Stimulated activated CD4-positive, alpha-beta T cell treated with anti-CD3 and anti-CD28 coated beads, Interleukin-1b, Interleukin-23, amount 100 ng/mL, for 4 hours (primary cell): ENCODE measurements around the gene TBX15.
"Not testable (repeated sequence)": the region's sequence is repeated elsewhere in the genome, so short reads cannot be mapped to it uniquely, and the experiment has no call there.

Experiments
- DNase-seq, 2 donors: peaks; one replicate each; pipeline ENCODE4 v3.0.0-alpha.2; 2020; ENCODE audit warnings: low read depth in 2 of 2

TBX15 gene

DNA sequence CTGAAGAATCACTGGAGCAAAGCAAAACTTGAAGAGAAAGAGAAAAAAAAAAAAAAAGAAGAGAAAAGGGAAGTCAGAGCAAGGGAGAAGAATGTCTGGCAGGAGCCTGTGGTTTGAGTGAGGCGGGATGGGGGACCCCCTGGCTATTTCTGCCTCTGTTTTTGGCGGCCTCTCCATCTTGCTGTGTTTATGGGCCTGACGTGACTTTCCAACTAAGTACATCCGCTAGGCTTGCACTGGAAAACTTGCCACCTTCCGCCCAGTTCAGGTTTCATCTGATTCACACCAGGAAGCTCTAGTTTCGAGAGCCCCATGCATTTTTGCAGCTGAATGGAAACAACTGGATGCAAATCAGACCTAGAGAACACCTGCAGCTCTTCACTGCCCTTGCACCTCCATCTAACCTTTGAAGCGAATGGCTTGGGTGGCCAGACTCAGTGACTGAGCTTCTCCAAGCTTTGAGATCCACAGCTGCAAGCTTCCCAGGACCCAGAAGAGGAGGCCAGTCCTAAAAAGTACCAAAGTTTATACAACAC lies 28.0 kb downstream of the TBX15 start:
- no peak for DNase-seq

DNA sequence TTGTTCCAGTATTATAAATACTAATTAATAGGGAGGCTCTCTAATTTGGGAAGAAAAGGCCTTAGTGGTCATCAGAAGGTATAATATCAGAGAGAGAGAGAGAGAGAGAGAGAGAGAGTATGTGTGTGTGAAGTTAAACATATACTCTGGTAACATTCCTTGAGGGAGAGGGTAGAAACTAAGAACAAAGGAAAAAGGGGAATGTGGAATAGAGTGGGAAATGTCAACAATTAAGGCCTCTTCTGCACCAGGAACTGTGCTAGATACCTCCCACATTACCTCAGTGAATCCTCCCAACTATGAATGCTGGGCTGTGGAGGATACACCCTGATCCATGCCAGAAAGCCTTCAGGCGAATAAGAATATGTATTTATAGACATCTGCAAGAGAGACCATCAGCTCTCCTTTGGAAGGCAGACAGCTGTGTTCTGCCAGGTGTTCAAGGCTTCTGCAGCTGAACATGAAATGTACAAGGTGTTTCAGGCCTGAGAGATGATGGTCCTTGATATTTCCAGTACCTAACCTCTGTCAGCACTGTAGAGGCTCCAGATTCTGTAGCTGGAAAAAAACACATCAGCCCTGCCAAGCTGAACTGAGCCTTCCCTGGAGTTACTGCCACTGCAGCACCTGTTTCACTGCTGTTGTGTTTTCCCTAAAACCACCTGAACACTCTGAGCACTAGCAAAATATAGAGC lies 29.1 kb downstream of the TBX15 start:
- DNase-seq = no peak

DNA sequence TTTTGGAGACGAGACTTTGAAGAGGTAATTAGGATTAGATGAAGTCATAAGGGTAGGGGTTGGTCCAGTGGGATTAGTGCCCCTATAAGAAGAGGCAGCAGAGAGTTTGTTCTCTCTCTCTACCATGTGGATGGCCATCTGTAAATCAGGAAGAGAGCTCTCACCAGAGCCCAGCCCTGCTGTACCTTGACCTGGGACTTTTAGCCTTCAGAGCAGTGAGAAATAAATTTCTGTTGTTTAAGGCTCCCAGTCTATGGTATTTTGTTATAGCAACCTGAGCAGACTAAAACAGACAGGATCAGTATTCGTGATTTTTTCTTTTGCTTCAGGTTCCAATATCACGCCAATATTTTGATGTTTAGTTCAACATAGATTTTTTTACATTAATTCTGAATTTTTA lies 30.0 kb downstream of the TBX15 start:
- DNase-seq = no peak

DNA sequence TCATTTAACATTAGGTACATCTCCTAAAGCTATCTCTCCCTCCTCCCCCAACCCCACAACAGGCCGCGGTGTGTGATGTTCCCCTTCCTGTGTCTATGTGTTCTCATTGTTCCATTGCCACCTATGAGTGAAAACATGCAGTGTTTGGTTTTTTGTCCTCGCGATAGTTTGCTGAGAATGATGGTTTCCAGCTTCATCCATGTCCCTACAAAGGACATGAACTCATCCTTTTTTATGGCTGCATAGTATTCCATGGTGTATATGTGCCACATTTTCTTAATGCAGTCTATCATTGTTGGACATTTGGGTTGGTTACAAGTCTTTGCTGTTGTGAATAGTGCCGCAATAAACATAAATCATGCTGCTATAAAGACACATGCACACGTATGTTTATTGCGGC lies 30.6 kb downstream of the TBX15 start:
- DNase-seq = not testable (repeated sequence)

DNA sequence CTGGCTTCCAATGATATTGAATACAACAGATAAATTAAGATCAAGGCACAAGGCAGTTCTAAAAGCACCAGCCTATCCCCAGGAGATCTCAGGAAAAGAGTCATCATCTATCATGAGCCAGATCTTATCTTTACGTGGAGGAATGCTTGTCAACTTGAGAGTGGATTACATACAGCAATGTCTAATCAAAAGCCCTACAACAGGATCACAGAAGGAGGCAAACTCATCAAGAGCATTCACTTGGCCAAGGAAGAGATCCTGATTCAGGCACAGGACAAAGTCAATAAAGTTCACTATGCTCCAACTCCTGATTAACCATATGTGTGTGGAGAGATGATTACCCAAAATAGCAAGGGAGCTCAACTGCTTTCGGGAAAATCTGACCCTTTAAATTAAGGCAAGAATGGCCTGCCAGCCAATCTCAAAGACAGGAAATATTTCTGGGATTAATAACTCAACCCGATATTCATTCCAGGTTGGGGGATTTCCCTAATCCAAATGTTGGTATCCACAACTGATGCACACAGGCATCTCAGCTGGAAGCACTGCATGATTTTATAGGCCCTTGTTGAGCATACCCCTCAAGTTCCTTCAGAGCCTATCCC lies 33.7 kb downstream of the TBX15 start:
- DNase-seq = no peak

DNA sequence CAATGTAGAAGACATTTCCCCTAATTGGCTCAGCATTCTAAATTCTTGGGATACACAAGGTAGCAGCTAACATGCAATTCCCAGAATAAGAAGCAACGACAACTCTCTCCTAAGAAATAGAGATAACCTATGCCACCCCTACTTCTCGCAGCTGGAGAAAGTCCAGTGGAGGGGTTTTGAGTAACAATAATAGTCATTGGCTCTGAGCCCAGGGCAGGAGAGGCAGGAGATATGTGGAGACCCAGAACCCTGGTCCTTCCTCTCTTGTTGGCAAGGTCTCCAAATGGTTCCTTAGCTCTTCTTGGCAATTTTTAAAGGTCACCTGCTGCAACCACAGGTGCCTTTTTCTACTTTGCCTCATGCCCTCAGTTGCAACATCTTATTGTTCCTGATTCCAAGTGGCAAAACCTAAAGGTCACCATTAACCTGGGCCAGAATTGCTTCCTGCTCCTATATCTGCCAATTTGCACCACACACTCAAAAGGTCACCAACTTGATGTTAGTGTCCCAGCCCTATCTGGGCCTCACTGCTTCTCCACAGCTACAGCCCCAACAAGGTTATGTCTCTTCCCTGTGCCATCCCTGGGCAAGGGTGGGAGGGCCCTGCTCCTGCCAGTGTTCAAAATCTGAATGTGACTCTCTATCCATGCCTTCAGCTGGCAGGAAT lies 36.7 kb downstream of the TBX15 start:
- DNase-seq = no peak

DNA sequence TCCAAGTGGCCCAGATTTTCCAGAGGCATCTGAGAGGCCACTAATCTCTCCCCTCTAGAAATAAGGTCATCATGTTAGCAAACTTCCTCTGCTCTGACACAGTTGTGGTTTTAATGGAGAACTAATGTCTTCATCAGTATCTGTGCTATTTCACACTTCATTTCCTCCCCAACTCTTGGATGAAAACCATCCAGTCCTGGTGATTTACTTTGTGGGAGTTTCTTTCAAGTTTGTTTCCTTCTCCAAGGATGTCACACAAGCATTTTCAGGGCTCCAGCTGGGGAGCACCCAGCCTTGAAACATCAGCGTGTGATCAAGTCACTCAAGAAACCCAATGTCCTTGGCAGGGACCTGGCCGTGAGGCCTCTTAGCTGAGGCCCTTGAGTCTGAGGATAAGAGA lies 38.8 kb downstream of the TBX15 start:
- no peak for DNase-seq

DNA sequence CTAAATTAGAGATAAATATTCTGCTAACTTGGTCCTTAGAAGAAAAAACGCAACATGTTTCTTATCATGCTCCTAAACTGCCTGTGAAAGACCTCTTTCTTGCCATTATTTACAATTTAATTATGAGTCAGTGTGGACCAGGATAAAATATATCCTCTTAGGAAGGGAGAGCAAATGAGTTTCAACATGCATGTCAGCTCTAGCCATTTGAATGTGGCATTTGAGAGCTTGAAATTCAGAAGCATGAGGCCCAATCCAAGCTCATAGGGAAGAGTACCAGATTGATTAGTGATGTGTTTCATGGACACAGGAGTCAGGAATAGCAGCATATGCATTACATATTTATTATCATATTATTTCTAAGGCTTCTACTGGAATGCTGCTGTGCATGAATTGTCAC lies 39.3 kb downstream of the TBX15 start:
- no peak for DNase-seq

DNA sequence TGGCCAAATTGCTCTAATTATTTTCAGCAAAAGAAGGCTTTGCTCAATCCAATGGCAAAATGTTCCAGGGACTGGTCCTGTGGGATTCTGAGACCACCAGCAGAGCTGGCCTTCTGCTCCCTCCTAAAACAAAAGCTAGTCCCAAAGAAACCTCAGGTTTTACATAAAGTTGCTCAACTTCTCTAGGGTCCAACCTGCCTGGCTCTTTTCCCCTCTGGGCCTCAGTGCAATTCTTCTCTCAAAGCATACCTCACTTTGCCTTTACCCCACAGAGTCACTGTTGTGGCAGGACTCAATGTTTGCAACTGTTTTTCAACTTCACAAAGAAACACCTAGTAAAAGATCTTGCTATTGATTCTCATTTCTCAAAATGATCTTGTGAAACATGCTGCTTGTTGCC lies 39.8 kb downstream of the TBX15 start:
- no peak for DNase-seq

DNA sequence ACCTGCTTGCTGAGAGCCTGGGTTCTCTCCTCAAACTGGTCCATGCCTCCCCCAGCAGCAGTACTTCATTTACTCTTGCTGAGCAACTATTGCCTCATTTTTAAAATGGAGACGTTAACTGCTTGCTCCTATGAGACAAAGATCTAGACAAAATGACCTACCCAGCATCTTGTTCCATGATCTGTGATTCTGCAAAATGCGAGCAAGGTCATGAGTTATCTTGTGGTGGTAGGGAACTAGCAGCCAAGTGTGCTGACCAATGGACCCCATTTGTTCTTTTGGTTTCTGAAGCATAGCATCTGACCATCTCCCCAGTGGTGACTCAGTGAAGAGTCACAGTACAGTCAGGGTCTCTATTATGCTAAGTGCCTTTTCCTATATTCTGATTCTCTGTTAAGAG lies 40.4 kb downstream of the TBX15 start:
- DNase-seq = no peak

DNA sequence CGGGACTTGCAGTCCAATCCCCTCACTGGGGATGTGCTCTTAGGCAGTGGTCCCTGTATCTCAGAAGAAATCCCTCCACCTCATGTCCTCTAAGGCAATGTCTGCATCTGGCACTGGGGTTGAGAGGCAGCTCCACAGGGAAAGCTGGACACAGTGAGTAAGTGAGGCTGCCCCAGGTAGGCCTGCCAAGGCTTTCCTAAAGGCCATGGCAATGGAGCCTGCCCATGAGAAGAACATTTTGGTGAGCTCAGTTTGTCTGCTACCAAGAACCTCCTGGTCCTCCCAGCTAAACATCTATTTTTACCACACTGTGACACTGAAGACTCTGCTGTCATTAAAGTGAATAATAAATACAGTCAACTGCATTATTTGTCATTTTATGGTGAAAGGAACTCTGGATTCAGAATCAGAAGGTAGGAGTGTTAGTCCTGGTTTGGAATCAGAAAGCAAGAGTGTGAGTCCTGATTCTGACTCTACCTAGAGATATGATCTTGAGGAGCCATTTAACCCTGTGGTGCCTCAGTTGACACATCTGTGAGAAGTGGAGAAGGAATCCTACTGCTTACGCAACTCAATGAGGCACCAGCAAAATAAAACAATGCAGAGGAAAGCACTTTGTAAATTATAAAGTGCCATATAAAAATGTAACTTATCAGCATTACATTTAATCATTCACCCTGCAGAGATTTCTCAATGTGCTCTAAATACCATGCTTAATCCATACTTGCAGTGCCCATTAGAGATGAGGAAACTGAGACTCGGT lies 41.0 kb downstream of the TBX15 start:
- DNase-seq = no peak

DNA sequence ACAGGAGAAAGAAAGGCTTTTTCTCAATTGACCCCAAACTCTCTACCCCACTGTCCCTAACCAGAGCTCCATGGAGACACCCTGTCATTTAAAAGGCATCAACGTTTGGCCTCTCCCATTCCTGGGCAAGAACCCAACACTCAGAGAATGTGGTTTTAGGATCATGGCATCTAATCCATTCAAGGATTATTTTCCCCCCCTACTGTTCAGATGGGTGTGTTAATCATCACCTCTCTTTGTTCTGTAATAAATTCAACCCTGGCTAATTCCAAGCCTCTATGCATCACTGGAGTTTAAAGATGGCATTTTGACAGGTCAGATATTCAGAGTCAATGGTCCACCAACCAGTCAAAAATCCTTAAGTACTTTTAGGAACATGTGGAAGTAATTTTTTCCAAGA lies 42.7 kb downstream of the TBX15 start:
- no peak for DNase-seq

DNA sequence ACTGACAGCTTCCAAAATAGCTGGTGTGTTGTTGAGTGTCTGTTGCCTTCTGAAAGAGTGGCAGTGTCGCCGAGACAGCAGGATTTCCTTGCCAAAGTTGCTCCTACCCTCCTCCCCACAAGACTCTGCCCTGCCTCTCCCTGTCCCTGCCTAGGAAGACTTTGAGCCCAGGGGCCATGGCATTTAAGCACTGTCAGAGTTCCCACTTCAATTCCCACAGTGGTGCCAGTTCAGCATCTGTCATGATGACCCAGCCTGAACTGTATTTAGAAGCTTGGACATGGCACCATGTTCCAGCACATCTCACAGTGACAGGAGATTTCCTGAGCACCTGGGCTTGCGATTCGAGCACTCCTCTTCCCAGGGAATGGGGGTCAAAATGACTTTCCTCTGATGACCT lies 43.6 kb downstream of the TBX15 start:
- DNase-seq = no peak

DNA sequence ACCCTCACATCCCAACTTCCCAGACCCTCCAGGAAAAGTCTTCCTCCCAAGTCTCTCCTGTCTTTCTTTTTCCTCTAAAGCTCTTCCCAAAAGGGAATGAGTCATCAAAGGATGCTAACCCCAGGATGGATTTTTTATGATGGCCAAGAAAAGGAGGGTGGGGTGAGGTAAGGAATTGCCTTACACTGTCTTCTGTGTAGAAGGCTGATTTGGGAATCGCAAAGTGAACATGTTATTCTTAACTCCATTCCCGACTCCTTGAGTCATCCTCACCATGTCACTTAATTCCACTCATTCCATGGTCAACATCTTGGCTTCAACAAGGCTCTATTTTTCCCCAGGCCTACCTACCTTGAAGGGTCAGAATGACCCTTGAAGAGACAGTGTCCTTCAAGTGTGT lies 44.0 kb downstream of the TBX15 start:
- DNase-seq = no peak

DNA sequence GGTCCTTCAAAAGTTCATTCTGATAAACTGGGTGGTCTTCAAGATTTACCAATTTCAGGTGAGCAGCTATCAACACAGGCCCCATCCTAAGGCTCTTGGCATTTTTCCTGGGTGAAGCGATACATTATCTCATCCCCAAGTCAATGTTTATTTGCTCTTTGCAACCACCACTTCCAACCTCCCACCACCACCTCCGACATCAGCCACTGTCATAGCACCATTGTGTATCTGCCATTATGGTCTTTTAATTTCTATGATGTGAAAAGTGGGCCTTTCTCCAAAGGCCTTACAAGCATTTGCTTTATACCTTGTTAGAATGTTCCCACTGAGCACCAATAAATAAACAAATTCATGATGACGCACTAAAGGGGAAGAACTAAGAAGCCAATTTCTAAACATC lies 47.2 kb downstream of the TBX15 start:
- DNase-seq = no peak

DNA sequence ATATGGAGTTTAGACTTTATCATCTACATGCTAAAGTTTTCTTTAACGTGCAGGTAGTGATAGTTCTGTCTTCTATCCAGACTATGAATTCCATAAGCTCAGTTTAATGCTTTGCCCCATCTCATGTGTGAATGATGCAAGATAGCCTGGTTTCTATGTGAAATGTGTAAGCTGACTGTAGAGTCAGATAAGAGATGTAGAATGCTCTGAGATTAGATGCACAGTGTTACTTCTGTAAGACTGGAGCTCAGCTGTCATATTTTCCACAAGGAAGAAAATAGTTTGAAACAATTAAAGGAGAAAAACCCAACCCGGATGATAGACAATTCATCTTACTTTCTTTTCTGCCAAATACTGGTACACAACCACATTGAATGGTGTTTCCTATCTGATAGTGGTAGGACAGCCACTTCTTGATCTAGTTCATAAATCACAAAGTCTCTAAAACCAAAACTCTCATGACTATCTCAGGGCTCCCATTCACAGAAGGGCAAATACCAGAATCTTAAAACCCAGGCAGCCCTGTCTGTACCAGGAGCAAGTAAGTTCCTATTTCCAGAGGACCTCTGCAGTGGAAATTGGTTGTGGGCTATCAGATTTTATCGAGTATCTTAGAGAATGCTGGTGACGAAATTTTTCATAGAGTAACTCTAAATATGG lies 50.6 kb downstream of the TBX15 start:
- no peak for DNase-seq

DNA sequence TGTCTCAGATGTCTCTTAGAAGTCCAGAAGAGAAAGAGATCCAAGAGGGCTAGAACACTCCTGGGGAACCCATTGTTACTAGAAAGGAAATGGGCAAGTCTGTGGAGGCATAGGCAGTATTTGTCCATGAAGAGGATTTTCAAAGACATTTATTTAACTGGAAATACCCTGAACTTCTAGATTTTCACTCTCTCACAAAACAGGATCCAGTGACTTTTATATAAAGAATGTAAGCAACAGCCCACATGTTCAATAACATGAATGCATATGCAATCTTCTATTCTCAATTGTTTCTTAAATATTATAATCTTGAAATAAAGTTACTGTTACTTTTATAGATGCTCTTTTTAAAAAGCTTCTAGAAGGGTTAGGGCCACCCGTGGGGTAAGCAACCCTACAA lies 53.4 kb downstream of the TBX15 start:
- DNase-seq = no peak

DNA sequence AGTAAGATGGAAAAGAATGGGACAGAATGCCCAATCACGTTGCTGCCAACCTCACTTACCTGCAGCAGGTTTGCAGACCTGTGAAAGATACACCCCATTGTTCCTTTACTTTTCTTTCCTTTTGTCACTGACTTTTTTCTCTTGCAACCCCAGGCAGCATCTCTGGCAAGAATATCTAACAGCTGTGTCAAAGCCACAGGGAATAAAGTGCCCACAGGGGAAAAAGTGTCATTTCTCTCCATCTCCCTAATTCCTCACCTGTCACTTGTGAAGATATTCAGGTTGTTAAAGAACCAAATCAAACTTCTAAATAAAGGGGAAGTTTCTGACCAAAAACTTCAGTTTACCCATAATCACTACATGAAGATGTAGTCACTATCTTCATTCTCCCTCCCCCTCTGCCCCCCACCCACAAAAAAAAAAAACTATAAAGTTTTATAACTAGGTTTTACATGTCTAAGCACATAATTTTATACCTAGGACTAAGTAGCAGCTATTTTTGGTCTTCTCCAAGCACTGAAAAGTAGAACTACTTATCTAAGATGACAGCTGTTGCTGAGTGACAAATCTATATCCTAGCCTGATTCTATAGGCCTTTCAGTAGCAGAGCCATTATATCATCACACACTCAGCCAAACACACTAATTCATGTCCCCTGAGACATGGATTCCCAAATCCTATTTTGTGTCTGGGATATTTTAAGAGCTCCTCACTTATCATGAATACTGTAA lies 54.9 kb downstream of the TBX15 start:
- no peak for DNase-seq

DNA sequence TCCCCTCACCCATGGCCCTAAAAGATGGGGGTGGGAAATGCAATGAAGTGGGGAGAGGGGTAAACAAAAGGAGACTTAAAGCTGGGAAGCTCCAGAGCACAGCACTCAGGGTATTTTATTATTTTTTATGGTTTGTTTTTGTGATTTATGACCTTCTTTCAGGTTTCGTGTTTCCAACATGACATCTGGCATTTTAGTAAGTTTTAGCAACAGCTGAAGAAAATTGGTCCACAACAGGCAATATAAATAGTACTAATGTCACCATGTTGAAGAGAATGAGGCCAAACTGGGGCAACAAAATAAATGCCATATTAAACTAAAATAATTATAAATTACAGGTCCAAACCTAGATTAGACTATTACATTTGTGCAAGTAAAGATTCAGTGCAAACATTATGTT lies 56.3 kb downstream of the TBX15 start:
- DNase-seq = no peak

DNA sequence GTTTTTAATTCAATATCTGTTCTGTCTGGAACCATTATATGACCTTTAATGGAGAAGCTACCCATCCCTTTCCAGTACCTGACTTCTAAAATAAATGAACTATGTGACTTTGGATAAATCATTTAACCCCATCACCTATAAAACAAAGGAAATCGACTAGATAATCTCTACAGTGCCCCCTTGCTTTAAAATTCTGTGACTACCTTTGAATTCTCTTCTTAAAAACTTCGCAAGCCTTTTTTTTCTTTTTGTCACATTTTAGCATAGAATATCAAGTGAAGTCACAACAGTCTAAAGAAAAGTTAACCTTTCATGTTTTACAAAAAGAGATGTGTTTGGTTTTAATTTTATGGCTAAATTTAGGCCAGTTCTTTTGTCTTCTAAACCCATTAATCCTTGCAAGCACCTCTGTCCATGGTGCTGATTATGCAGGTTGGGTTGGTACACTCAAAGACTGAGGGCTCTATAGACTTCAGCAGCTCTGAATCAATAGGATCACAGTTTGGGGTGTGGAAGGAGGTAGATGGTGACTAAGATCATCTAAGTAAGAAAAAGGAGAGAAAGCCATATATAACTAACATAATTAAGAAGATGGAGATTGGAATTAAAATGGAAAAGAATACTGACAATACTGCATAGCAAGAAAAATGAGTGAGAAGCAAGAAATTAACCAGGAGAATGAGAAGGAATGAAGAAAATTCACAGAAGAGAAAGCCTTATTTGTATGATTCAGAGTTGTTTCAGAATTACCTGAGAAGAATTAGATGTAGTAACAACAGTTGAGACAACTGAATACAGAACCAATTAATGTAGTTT lies 59.2 kb downstream of the TBX15 start:
- no peak for DNase-seq
